ENCODE measurements around the gene PGAM1. TPM values are rescaled to one million over a fixed set of nuclear protein-coding genes. Genes with fewer than 3 reads are reported as not detected.

PGAM1 gene
- total RNA-seq (2013) = 364 TPM
- polyA plus RNA-seq = 100 to 1,000 TPM; 276 to 749 (median 498) TPM
- 145 and 222 TPM in 2 replicates for polyA minus RNA-seq
- total RNA-seq = 17.1 to 65.0 (median 40.4) reads per million in 11 experiments

DNA sequence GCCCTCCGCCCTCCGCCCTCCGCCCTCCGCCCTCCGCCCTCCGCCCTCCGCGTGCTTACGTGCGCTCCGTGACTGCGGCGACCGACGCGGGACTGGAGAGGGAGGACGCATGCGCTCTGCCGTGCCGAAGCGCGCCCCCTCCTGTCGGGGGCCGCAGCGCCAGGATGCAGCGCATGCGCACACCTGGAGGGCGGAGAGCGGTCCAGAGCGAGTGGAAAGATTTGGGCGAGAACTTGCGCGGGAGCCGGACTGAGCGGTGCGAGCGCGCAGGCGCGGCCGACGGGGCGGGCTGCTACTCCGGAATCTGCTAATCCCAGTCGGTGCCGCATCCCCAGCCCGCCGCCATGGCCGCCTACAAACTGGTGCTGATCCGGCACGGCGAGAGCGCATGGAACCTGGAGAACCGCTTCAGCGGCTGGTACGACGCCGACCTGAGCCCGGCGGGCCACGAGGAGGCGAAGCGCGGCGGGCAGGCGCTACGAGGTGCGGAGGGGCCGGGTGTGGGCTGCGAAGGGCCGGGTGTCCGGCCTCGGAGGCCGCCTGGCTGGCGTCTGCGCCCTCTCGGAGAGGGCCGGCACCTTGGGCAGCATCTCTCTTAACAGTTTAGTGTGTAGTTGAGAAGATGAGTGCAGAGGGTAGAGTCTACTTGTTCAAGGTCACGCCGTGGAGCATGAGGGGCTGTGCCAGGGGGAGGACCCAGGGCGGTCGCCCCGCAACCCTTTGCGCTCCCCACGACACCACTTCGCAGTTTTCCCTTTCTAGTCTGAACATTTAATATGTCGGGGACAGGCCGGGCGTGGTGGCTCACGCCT lies at the start of gene PGAM1:
Gene PGAM1, plus strand, starts transcription at position 228 of the 812 bp plus-strand sequence. Its CDS starts 117 bp downstream, at position 345.
- Mint-ChIP-seq H3K9me3 (peaks cover 0 to 3% (median 0%) of the 10 kb centered on the region in 7 donors), H3K36me3 (peaks cover 24 to 33% of the 10 kb centered on the region in 2 donors), H3K4me3 (peak within 1 kb of the TSS; percentile 85 to 90), H3K4me1 (peaks cover 61% of the 10 kb centered on the region), H3K27me3 (ENCODE audit: low read depth in 3 of 3) (no peaks in the 10 kb centered on the region), H3K27ac (peak within 1 kb of the TSS; percentile 92 to 99 (median 95))
- H3K27me3 ChIP-seq (ENCODE audit: control insufficient read depth in 2 of 2, insufficient read depth in 2 of 2, low read length in 2 of 2) = no peaks in the 10 kb centered on the region
- WGBS (ENCODE audit: insufficient coverage) = 0% methylated on average over 74 of the region's 90 CpGs
- H3K79me2 ChIP-seq (ENCODE audit: insufficient read depth, low read length) = peaks cover 68% of the 10 kb centered on the region
- peak; percentile 96 to 99 (median 97) for DNase-seq
- H3K36me3 ChIP-seq (replicated peaks in 1 of 2; ENCODE audit: control insufficient read depth in 1 of 2, insufficient read depth in 2 of 2, low read length in 2 of 2) = peaks cover 15 to 19% of the 10 kb centered on the region in 2 donors
- peaks cover 34% of the 10 kb centered on the region for H4K20me1 ChIP-seq (ENCODE audit: insufficient read depth, low read length)
- H3K4me1 ChIP-seq (ENCODE audit: control insufficient read depth in 1 of 2, insufficient read depth in 2 of 2, low read length in 2 of 2) = peaks cover 75 to 80% of the 10 kb centered on the region in 2 donors
- peak within 1 kb of the TSS; percentile 81 for H3K9ac ChIP-seq (ENCODE audit: insufficient read depth, low read length, poor library complexity, severe bottlenecking)
- TF ChIP-seq, protein P1, sequence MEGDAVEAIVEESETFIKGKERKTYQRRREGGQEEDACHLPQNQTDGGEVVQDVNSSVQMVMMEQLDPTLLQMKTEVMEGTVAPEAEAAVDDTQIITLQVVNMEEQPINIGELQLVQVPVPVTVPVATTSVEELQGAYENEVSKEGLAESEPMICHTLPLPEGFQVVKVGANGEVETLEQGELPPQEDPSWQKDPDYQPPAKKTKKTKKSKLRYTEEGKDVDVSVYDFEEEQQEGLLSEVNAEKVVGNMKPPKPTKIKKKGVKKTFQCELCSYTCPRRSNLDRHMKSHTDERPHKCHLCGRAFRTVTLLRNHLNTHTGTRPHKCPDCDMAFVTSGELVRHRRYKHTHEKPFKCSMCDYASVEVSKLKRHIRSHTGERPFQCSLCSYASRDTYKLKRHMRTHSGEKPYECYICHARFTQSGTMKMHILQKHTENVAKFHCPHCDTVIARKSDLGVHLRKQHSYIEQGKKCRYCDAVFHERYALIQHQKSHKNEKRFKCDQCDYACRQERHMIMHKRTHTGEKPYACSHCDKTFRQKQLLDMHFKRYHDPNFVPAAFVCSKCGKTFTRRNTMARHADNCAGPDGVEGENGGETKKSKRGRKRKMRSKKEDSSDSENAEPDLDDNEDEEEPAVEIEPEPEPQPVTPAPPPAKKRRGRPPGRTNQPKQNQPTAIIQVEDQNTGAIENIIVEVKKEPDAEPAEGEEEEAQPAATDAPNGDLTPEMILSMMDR (IDR thresholded peaks at IDR 0.05) = peak; percentile 65
- H3K4me2 ChIP-seq (replicated peaks; ENCODE audit: extremely low read depth, low read length, poor library complexity, severe bottlenecking) = peak within 1 kb of the TSS; percentile 86
- no peaks in the 10 kb centered on the region for H3K9me3 ChIP-seq (replicated peaks in 1 of 2; ENCODE audit: control insufficient read depth in 1 of 2, insufficient read depth in 1 of 2, low read length in 2 of 2)
- intact Hi-C loops (cut with micrococcal nuclease) = loop anchor here in 1 of 2 donors (2.0 to 5.0 kb wide), 2 partner anchors 17 to 94 kb away; partner anchors contain the start of gene FRAT2
- H3K27ac ChIP-seq (ENCODE audit: low read depth in 1 of 2, low read length in 2 of 2) = peak within 1 kb of the TSS; percentile 94 to 95
- peak within 1 kb of the TSS; percentile 88 for H2AFZ ChIP-seq (ENCODE audit: insufficient read depth, low read depth, low read length, poor library complexity, severe bottlenecking)
- H3K4me3 ChIP-seq (replicated peaks in 1 of 3; ENCODE audit: low read depth in 2 of 3, low read length in 3 of 3) = peak within 1 kb of the TSS; percentile 80 to 96 (median 82)

DNA sequence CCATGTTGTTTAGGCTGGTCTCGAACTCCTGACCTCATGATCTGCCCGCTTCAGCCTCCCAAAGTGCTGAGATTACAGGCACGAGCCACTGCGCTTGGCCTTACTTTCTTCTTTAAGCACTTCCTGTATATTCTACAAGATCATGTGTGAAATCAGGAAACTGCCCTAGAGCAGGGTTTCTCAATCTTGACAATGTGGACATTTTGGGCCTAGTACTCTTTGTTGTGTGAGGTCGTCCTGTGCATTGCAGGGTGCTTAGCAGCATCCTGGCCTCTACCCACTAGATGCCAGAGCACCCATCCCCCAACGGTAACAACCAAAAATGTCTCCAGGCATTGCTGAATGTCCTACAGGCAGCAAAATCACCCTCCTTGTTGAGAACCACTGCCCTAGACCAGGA lies 49.6 kb upstream of the PGAM1 start:
- Histone ChIP-seq H3K79me2 (ENCODE audit: insufficient read depth, low read length) (peaks cover 21% of the 10 kb centered on the region), H3K4me2 (replicated peaks; ENCODE audit: extremely low read depth, low read length, poor library complexity, severe bottlenecking) (no peak overlapping the region), H3K36me3 (replicated peaks in 1 of 2; ENCODE audit: control insufficient read depth in 1 of 2, insufficient read depth in 2 of 2, low read length in 2 of 2) (peaks cover 51 to 75% of the 10 kb centered on the region in 2 donors), H3K4me1 (ENCODE audit: control insufficient read depth in 1 of 2, insufficient read depth in 2 of 2, low read length in 2 of 2) (peaks cover 55 to 60% of the 10 kb centered on the region in 2 donors), H3K4me3 (replicated peaks in 1 of 3; ENCODE audit: low read depth in 2 of 3, low read length in 3 of 3) (no peak overlapping the region), H2AFZ (ENCODE audit: insufficient read depth, low read depth, low read length, poor library complexity, severe bottlenecking) (no peak overlapping the region), H3K9ac (ENCODE audit: insufficient read depth, low read length, poor library complexity, severe bottlenecking) (no peak overlapping the region), H3K27me3 (ENCODE audit: control insufficient read depth in 2 of 2, insufficient read depth in 2 of 2, low read length in 2 of 2) (no peaks in the 10 kb centered on the region), H3K27ac (ENCODE audit: low read depth in 1 of 2, low read length in 2 of 2) (peak overlapping the region; percentile 69 to 75), H3K9me3 (replicated peaks in 1 of 2; ENCODE audit: control insufficient read depth in 1 of 2, insufficient read depth in 1 of 2, low read length in 2 of 2) (peaks cover 0 to 9% of the 10 kb centered on the region in 2 donors), H4K20me1 (ENCODE audit: insufficient read depth, low read length) (no peaks in the 10 kb centered on the region)
- intact Hi-C loops (cut with micrococcal nuclease) = no loop called here
- H3K4me3 Mint-ChIP-seq = no peak overlapping the region
- peak; percentile 83 to 93 (median 84) for DNase-seq
- peaks cover 0 to 3% (median 0%) of the 10 kb centered on the region in 3 donors for H3K27me3 Mint-ChIP-seq (ENCODE audit: low read depth in 3 of 3)
- H3K4me1 Mint-ChIP-seq = peaks cover 45% of the 10 kb centered on the region
- H3K36me3 Mint-ChIP-seq = peaks cover 65 to 87% of the 10 kb centered on the region in 2 donors
- TF ChIP-seq, protein P1 (IDR thresholded peaks at IDR 0.05) = no peak
- 63% methylated on average over 3 of the region's 6 CpGs for WGBS (ENCODE audit: insufficient coverage)
- peaks cover 4 to 14% (median 9%) of the 10 kb centered on the region in 7 donors for H3K9me3 Mint-ChIP-seq
- H3K27ac Mint-ChIP-seq = peak overlapping the region; percentile 86 to 94 (median 92)
